Right kidney (tissue), 1 donor: ENCODE results near the gene ALDH1A2.

ENCODE experiments used
- DNase-seq: peaks from one replicate; pipeline ENCODE4 v3.0.0-alpha.2; 2016

The ALDH1A2 gene

DNA sequence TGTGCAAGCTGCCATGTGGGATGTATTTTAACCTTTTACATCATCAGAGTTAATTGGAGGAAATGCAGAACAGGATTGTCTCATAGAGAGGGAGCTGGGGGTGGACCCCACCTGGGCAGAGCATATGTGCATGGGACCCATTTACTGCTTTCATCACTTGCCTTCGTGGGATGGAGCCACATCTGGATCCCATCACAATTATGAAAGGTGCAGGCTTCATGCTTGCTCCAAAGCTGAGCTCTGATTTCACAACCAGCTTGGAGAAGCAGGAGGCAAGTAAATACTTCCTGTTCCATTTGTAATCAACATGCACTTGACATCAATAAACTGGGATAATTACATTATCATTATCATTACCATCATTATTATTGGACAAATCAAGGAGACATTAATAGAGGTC is 161.9 kb downstream of the ALDH1A2 start:
- DNase-seq, result no peak
